ENCODE measurements around the gene MPP2. TPM values are rescaled to one million over a fixed set of nuclear protein-coding genes. Genes with fewer than 3 reads are reported as not detected.

MPP2 gene
- total RNA-seq, 2 donors from 2014 or later: 1.1 to 2.8 TPM

GRCh38 chr17:43918026-43918389 is 10.7 kb upstream of the MPP2 start:
- H3K27me3 ChIP-seq: no peaks in the 10 kb centered on the region
- TF ChIP-seq CTCF (IDR thresholded peaks at IDR 0.05): no peak
- H3K27ac ChIP-seq: no peak overlapping the region
- intact Hi-C loops (cut with DNase I): no loop called here
- no peaks in the 10 kb centered on the region for H3K9me3 ChIP-seq
- no peaks in the 10 kb centered on the region for H3K4me1 ChIP-seq
- H3K9ac ChIP-seq (ENCODE audit: low read depth in 2 of 2, low read length in 2 of 2): peak overlapping the region in 1 of 2 donors; percentile 24
- H3K4me3 ChIP-seq: no peak overlapping the region
- H3K36me3 ChIP-seq: no peaks in the 10 kb centered on the region
- DNase-seq: no peak

GRCh38 chr17:43917348-43918025 is 10.2 kb upstream of the MPP2 start:
- peak overlapping the region; percentile 24 to 46 for H3K9ac ChIP-seq (ENCODE audit: low read depth in 2 of 2, low read length in 2 of 2)
- intact Hi-C loops (cut with DNase I): no loop called here
- TF ChIP-seq CTCF (IDR thresholded peaks at IDR 0.05): peak; percentile 52

GRCh38 chr17:43917016-43917347 is 9.6 kb upstream of the MPP2 start:
- Histone ChIP-seq H3K27ac (no peak overlapping the region), H3K9ac (ENCODE audit: low read depth in 2 of 2, low read length in 2 of 2) (no peak overlapping the region), H3K4me3 (no peak overlapping the region), H3K36me3 (no peaks in the 10 kb centered on the region), H3K4me1 (no peaks in the 10 kb centered on the region), H3K9me3 (no peaks in the 10 kb centered on the region), H3K27me3 (no peaks in the 10 kb centered on the region)
- intact Hi-C loops (cut with DNase I): no loop called here
- no peak for TF ChIP-seq CTCF (IDR thresholded peaks at IDR 0.05)
- no peak for DNase-seq

More at GRCh38 chr17:43917348-43918025, 10.2 kb upstream of the MPP2 start:
- Histone ChIP-seq H3K4me1 (no peaks in the 10 kb centered on the region), H3K27me3 (no peaks in the 10 kb centered on the region), H3K4me3 (peak overlapping the region; percentile 26), H3K36me3 (no peaks in the 10 kb centered on the region), H3K9me3 (no peaks in the 10 kb centered on the region), H3K27ac (no peak overlapping the region)
- DNase-seq: peak; percentile 56

GRCh38 chr17:43916385-43916784 is 9.0 kb upstream of the MPP2 start:
- Histone ChIP-seq H3K36me3 (no peaks in the 10 kb centered on the region), H3K27me3 (no peaks in the 10 kb centered on the region), H3K4me3 (no peak overlapping the region), H3K9ac (ENCODE audit: low read depth in 2 of 2, low read length in 2 of 2) (no peak overlapping the region), H3K9me3 (no peaks in the 10 kb centered on the region), H3K27ac (no peak overlapping the region), H3K4me1 (no peaks in the 10 kb centered on the region)
- no peak for TF ChIP-seq CTCF (IDR thresholded peaks at IDR 0.05)
- intact Hi-C loops (cut with DNase I): no loop called here
- no peak for DNase-seq

- Histone ChIP-seq H3K4me1 (no peaks in the 10 kb centered on the region), H3K36me3 (no peaks in the 10 kb centered on the region), H3K9me3 (no peaks in the 10 kb centered on the region), H3K9ac (ENCODE audit: low read depth in 2 of 2, low read length in 2 of 2) (no peak overlapping the region), H3K4me3 (no peak overlapping the region), H3K27me3 (no peaks in the 10 kb centered on the region), H3K27ac (no peak overlapping the region)
- DNase-seq: no peak
- intact Hi-C loops (cut with DNase I): no loop called here
- no peak for TF ChIP-seq CTCF (IDR thresholded peaks at IDR 0.05)
Observed at GRCh38 chr17:43915559-43915958, 8.2 kb upstream of the MPP2 start.

All from colonic mucosa (tissue), 4 donors.